Stimulated activated CD4-positive, alpha-beta T cell treated with anti-CD3 and anti-CD28 coated beads, Interleukin-4, amount 100 ng/mL, for 48 hours (primary cell): ENCODE data around the gene GIMAP2.

Experiments
- DNase-seq, 2 donors: peaks; one replicate each; pipeline ENCODE4 v3.0.0-alpha.2; 2020; ENCODE audit warnings: low read depth in 2 of 2

The GIMAP2 gene

DNA sequence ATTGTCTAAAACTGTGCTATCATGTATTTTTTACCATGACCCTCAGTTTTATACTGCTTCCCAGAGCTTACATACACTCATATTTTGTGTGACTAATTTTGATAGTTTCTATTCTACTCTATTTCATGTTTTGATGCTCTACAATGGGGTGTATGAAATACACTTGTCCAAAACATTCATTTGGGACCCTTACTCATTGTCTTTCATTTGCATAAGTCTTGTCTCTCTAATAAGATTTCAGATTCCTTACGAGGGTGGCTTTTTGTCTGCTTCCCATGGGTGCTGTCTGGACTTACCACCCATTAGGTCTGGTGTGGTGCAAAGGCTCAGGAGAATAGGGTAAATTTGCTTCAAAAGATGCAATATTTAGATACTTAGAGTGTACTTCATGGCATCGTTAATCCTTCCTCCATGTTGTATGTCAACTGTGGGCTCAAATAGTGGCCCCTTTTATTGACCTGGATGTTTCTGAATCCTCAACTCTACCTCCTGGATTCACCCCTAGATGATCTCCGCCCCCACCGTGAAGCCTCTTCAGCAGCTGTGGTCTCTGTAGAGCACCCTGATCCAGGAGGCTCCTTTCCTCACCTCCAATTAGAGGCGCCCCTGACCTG lies 48.1 kb downstream of the GIMAP2 start:
- DNase-seq: no peak

DNA sequence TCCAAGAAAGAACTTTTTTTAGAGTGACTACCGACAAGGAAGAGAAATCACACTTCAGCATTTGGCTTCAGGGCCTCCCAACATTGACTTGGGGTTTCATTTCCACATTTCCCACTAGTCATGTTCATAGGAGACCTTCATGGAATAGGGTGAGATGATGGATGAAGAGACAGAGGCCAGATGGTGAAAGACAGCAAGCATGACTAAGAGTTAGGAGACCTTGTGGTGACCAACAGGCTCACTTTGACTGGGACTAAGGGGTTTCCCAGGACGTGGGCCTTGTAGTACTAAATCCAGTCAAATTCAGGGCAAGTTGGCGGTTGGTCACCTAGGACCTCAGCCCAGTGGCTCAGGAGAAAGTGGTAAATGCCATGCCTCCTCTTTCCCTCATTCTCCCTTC lies 48.7 kb downstream of the GIMAP2 start:
- DNase-seq: no peak

- no peak for DNase-seq
These were observed 50.3 kb downstream of the GIMAP2 start for GRCh38 chr7:150735596-150736358.

DNA sequence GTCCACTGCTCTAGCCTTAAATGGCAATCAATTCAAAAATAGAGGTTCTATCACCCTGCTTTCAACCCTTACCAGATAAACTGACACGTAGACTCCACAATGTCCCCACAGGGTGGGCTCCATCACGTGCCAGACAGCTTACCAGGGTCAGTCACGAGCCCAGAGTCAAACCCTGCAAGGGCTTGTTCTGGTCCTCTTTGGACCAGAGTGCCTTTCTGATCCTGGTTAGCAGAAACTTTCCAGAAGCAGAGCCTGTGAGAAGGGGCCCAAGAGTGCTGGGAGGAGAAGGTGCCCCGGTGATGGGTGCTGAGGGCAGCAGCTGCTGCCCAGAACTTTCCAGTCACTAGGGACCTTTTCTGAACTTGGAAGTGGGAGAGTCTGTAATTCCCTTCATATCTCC lies 51.4 kb downstream of the GIMAP2 start:
- DNase-seq: no peak

DNA sequence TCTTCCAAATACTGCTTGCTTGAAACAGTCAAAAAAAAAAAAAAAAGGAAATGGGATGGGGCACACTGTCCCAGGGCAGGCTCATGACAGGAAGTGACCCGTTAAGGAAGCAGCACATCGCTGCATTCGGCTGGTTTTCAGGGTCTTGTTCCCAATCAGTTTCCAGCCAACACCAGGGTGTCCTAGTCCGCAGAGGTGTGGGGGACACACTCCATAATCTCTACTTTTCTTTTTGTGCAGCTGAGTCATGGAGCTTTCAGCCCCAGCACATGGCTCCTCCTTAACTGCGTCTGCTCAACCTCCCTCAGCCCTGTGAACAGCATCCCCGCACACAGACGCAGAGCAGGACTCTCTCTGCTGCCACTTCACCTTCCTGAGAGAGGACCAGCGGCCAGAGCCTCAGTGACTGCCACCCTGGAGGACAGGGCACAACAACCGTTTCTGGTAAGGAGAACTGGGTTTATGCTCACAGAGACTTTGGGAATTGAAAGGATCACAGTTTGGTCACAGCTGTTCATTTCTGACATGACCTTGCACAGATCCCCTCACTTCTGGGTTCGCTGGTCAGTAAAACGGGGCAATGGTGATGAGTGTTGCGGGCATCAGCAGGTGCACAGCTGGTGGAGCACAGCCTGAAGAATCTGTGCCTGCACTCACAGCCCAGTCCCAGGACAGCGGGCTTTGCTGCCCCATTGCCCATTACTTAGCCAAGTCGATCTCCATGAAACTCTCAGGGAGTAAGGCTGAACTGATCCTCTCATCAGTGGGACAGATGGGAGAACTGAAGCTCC lies 52.0 kb downstream of the GIMAP2 start, which contains the start of gene GIMAP5:
Gene GIMAP5, plus strand, starts transcription at position 154 of the 791 bp plus-strand sequence. CDS start 3,467 bp downstream, outside the sequence.
- DNase-seq: no peak

- no peak for DNase-seq
These were observed 52.6 kb downstream of the GIMAP2 start for GRCh38 chr7:150738092-150738491.

DNA sequence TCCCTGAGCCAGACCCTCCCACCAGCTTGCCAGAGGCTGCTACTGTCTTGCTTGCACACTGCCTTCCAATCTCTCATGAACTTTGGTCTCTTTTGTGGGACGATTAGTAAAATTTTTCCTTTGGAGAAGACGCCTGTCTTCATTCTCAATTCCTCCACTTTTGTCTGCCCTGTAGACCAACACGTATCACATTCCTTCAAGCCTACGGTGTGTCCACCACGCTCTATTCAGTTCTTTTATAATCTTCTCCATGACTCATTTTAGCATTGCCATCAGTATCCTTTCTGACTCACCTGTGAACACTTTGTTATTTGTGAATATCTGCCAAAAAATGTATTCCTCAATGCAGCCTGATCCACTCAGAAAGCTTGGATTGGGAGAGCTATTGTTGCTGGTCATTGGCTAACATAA lies 53.1 kb downstream of the GIMAP2 start:
- no peak for DNase-seq

DNA sequence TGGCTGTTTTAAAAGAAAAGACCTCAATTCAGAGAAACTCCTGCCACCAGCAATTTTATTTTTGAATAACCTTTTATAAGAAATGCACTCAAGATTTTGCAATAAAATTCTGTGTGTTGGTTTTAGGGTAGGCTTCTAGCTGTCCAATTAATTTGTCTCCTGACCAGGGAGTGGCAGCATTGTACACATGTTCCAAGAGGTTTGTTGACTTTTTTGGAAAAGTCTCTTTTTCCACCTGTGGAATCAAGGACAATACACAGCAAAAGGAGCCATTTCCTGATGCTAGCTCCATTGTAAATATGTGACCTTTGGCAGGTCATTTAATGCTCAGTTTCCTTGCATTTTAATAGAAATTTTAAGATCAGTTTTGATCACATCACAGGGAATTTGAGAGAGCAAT lies 53.5 kb downstream of the GIMAP2 start:
- DNase-seq: no peak

DNA sequence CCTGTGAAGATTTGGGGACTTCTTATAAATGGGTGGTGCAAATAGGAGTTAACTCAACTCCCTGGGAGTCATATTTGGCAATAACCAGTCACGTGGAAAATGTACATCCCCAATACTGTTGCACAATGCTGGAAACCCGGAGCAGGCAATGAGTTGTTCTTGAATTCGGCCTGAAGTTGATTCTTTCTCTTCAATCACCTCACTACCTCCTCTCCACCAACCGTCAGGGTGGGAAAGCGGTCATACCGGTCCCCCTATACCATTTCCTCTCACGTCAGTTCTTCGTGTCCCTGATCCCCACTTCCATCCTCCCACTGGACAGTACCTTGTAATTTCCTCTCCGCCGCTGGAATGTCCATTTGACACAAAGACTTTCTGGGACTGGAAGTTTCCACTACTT lies 54.5 kb downstream of the GIMAP2 start:
- DNase-seq: no peak

DNA sequence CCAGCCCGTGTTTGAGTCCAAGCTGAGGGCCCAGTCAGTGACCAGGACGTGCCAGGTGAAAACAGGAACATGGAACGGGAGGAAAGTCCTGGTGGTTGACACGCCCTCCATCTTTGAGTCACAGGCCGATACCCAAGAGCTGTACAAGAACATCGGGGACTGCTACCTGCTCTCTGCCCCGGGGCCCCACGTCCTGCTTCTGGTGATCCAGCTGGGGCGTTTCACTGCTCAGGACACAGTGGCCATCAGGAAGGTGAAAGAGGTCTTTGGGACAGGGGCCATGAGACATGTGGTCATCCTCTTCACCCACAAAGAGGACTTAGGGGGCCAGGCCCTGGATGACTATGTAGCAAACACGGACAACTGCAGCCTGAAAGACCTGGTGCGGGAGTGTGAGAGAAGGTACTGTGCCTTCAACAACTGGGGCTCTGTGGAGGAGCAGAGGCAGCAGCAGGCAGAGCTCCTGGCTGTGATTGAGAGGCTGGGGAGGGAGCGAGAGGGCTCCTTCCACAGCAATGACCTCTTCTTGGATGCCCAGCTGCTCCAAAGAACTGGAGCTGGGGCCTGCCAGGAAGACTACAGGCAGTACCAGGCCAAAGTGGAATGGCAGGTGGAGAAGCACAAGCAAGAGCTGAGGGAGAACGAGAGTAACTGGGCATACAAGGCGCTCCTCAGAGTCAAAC lies 56.9 kb downstream of the GIMAP2 start:
- DNase-seq: no peak
